SK-N-SH (cell line): ENCODE data around the gene KRTAP16-1.

Source experiments
- CTCF ChIP-seq: fragments of 200-600 bp; sonication (generic); IDR thresholded peaks from 2 replicates; pipeline ENCODE4 v1.6.1; 2017; ENCODE audit warnings: antibody characterized with exemption, mild to moderate bottlenecking, moderate library complexity
- JUND ChIP-seq: IDR thresholded peaks from 2 replicates; pipeline ENCODE4 v1.4.0; 2012
- MXI1 ChIP-seq: IDR thresholded peaks from 2 replicates; pipeline ENCODE4 v1.6.1; 2012; ENCODE audit warnings: mild to moderate bottlenecking, low read depth, low read length, improper control_type of control experiment
- POLR2AphosphoS5 ChIP-seq: IDR thresholded peaks from 2 replicates; pipeline ENCODE4 v1.6.1; 2012; ENCODE audit warnings: low read depth, low read length
- RCOR1 ChIP-seq: fragments of 150-350 bp; IDR thresholded peaks from 2 replicates; pipeline ENCODE4 v1.6.1; 2017; ENCODE audit warnings: antibody characterized with exemption, low read length
- SMC3 ChIP-seq: IDR thresholded peaks from 2 replicates; pipeline ENCODE4 v1.6.1; 2012; ENCODE audit warnings: low read depth, low read length, improper control_type of control experiment
- TEAD4 ChIP-seq: IDR thresholded peaks from 2 replicates; pipeline ENCODE4 v1.4.0; 2012; ENCODE audit warnings: mild to moderate bottlenecking, borderline replicate concordance; ENCODE audit not compliant: insufficient read depth
- USF2 ChIP-seq: fragments of 150-350 bp; IDR thresholded peaks from 2 replicates; pipeline ENCODE4 v1.6.1; 2017; ENCODE audit warnings: antibody characterized with exemption, low read length, low read depth, borderline replicate concordance
- TF ChIP-seq, protein P1 (sequence below): IDR thresholded peaks from 2 replicates; pipeline ENCODE4 v1.4.0; 2012; ENCODE audit warnings: low read depth

DNA sequence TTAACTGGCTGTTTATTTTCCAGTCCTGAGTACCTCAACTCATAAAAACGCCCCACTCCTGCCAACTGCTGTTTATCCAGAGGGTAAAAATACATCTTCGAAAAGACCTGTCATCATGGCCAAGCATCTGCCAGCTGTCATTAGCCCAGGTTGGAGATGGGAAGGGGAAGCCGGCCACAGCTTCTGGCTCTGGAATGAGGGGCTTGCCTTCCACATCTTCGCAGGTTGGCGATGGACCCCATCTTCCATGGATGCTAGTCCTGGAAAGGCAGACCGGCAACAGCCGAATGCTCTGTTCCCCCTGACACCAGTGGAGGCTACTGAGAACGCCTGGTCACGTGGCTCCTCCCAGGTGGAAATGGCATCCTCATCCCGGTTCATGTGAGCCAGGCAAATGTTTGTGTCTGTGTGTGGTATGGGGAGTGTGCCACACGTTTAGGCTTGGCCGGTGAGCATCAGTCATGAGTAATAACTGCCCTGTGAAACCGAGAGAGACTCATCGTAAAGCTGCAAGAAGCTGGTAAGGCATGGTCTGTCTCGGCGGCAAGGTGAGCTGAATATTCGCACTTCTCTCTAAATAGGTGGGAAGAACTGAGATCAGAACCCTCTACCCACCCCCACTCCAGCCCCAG lies 6.8 kb upstream of the KRTAP16-1 start:
- no peak for TF ChIP-seq RCOR1
- no peak for TF ChIP-seq CTCF
- no peak for TF ChIP-seq USF2
- no peak for TF ChIP-seq POLR2AphosphoS5
- TF ChIP-seq JUND = no peak
- TF ChIP-seq MXI1 = no peak
- TF ChIP-seq SMC3 = no peak
- TF ChIP-seq, protein P1, sequence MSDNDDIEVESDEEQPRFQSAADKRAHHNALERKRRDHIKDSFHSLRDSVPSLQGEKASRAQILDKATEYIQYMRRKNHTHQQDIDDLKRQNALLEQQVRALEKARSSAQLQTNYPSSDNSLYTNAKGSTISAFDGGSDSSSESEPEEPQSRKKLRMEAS = no peak
- TF ChIP-seq TEAD4 = no peak
